HG03103 (cell line): ENCODE data around the gene PRDM16.

Experiments used
- ATAC-seq: cut with Tn5 transposase; IDR thresholded peaks from one replicate; pipeline ENCODE4 v1.9.1; 2021; ENCODE audit warnings: low read depth; ENCODE audit not compliant: unreplicated experiment

Gene PRDM16

GRCh38 chr1:3411806-3412205, 342.8 kb downstream of the PRDM16 start:
- ATAC-seq: no peak

- no peak for ATAC-seq
Measured at GRCh38 chr1:3412376-3412775, 343.4 kb downstream of the PRDM16 start.

GRCh38 chr1:3413975-3414710, 345.1 kb downstream of the PRDM16 start:
- no peak for ATAC-seq

- no peak for ATAC-seq
Measured at GRCh38 chr1:3415260-3416090, 346.5 kb downstream of the PRDM16 start.

- ATAC-seq: no peak
Measured at GRCh38 chr1:3417082-3417739, 348.2 kb downstream of the PRDM16 start.

GRCh38 chr1:3417934-3418333, 348.9 kb downstream of the PRDM16 start:
- no peak for ATAC-seq

GRCh38 chr1:3418600-3418999, 349.6 kb downstream of the PRDM16 start:
- no peak for ATAC-seq

- no peak for ATAC-seq
Measured at GRCh38 chr1:3419415-3420204, 350.6 kb downstream of the PRDM16 start.

GRCh38 chr1:3420218-3420951, 351.4 kb downstream of the PRDM16 start:
- ATAC-seq: no peak

GRCh38 chr1:3422638-3423037, 353.6 kb downstream of the PRDM16 start:
- no peak for ATAC-seq

- ATAC-seq: no peak
Measured at GRCh38 chr1:3423245-3423829, 354.3 kb downstream of the PRDM16 start.

GRCh38 chr1:3423896-3424611, 355.1 kb downstream of the PRDM16 start:
- no peak for ATAC-seq

GRCh38 chr1:3425486-3426215, 356.6 kb downstream of the PRDM16 start:
- ATAC-seq: no peak

- ATAC-seq: no peak
Measured at GRCh38 chr1:3426956-3427535, 358.0 kb downstream of the PRDM16 start.

GRCh38 chr1:3427711-3428704, 359.0 kb downstream of the PRDM16 start:
- ATAC-seq: no peak

GRCh38 chr1:3428899-3429298, 359.9 kb downstream of the PRDM16 start:
- ATAC-seq: no peak

GRCh38 chr1:3429320-3429719, 360.3 kb downstream of the PRDM16 start:
- no peak for ATAC-seq
